HepG2 (cell line): ENCODE data around the gene EMP2. TPM values are rescaled to one million over a fixed set of nuclear protein-coding genes. Genes with fewer than 3 reads are reported as not detected.

Source experiments
- ATAC-seq: fragments of 200-7000 bp; cut with Tn5 transposase; 3 replicates; pipeline ENCODE4 v1.9.1; 2020; ENCODE audit warnings: mild to moderate bottlenecking, moderate library complexity
- BruUV-seq: library from RNA; stranded (reverse); fragments of 400-500 nt; replicated peaks from 2 replicates; lab custom pipeline; 2021; lab: Mats Ljungman, UMichigan
- CTCF ChIA-PET: fragments of 300-600 bp; formaldehyde crosslinking; extraction: SDS; loops from one replicate; lab custom pipeline; 2021; ENCODE audit warnings: low total read pairs, inconsistent platforms, low intra/inter-chr PET ratio; lab: Yijun Ruan, JAX
- POLR2A ChIA-PET: fragments of 350-600 bp; sonication (Branson Sonifier 250); formaldehyde crosslinking; loops from one replicate; lab custom pipeline; 2020; ENCODE audit warnings: antibody characterized with exemption, inconsistent platforms; lab: Yijun Ruan, JAX
- DNase-seq: peaks from one replicate; pipeline ENCODE4 v3.0.0-alpha.2; 2015; ENCODE audit warnings: low spot score
- FAIRE-seq: peaks from 3 replicates; lab custom pipeline; 2011; peaks lifted over from hg19 to GRCh38; lab: Jason Lieb, UNC
- H2AFZ ChIP-seq: one replicate; pipeline ENCODE4 v1.6.1; 2011; ENCODE audit warnings: low read length, inconsistent platforms
- H3K27ac ChIP-seq: fragments of 300-600 bp; 3 replicates; pipeline ENCODE4 v1.8.0; 2011; ENCODE audit warnings: mixed run types, mild to moderate bottlenecking, mixed read lengths, low read length, inconsistent platforms; ENCODE audit not compliant: insufficient read depth; ENCODE audit errors: extremely low read length
- H3K27me3 ChIP-seq, 2 experiments: fragments of 200-600 bp in 1 of 2; 2 replicates in 1 of 2; 3 replicates in 1 of 2; pipeline versions ENCODE4 v1.6.0 to v1.8.0; 2011; ENCODE audit warnings: low read length in 2 of 2, mild to moderate bottlenecking in 2 of 2, moderate library complexity in 2 of 2, inconsistent platforms in 1 of 2; ENCODE audit not compliant: insufficient read depth in 2 of 2, control insufficient read depth in 1 of 2
- H3K36me3 ChIP-seq, 2 experiments: fragments of 200-600 bp in 1 of 2; replicated peaks in 1 of 2; 2 replicates in 1 of 2; 3 replicates in 1 of 2; pipeline versions ENCODE4 v1.5.1 to v1.8.0; 2011; ENCODE audit warnings: low read length in 2 of 2, inconsistent platforms in 1 of 2; ENCODE audit not compliant: insufficient read depth in 2 of 2, control insufficient read depth in 1 of 2
- H3K4me1 ChIP-seq: 2 replicates; pipeline ENCODE4 v1.5.1; 2012; ENCODE audit warnings: low read length, inconsistent platforms; ENCODE audit not compliant: insufficient read depth
- H3K4me2 ChIP-seq: 2 replicates; pipeline ENCODE4 v1.6.0; 2011; ENCODE audit warnings: low read depth, low read length, inconsistent platforms
- H3K4me3 ChIP-seq, 3 experiments: fragments of 200-600 bp in 1 of 3; sonication (generic), shearing (Covaris generic) in 1 of 3; replicated peaks in 1 of 3; 2 replicates each; pipeline ENCODE4 v1.5.1; 2011 to 2016; ENCODE audit warnings: low read length in 3 of 3, inconsistent platforms in 2 of 3, low read depth in 2 of 3, mild to moderate bottlenecking in 2 of 3, control low read depth in 1 of 3, mixed read lengths in 1 of 3; ENCODE audit not compliant: insufficient read depth in 1 of 3
- H3K79me2 ChIP-seq: one replicate; pipeline ENCODE4 v1.6.1; 2011; ENCODE audit warnings: low read length, inconsistent platforms; ENCODE audit not compliant: insufficient read depth
- H3K9ac ChIP-seq: 2 replicates; pipeline ENCODE4 v1.6.0; 2011; ENCODE audit warnings: mild to moderate bottlenecking, low read depth, low read length, inconsistent platforms; ENCODE audit not compliant: insufficient read depth
- H3K9me3 ChIP-seq: 2 replicates; pipeline ENCODE4 v1.5.1; 2012; ENCODE audit warnings: mild to moderate bottlenecking, low read length
- H4K20me1 ChIP-seq: 2 replicates; pipeline ENCODE4 v1.6.0; 2011; ENCODE audit warnings: inconsistent platforms, mild to moderate bottlenecking, low read length, moderate library complexity; ENCODE audit not compliant: insufficient read depth
- CHD2 ChIP-seq: IDR thresholded peaks from 2 replicates; pipeline ENCODE4 v1.6.1; 2011; ENCODE audit warnings: low read depth, low read length, improper control_type of control experiment
- ERF ChIP-seq: IDR thresholded peaks from 2 replicates; pipeline ENCODE4 v1.6.1; 2018; ENCODE audit warnings: missing biosample characterization, missing genetic modification reagents
- MTERF4 ChIP-seq: sonication (generic); formaldehyde crosslinking; IDR thresholded peaks from 2 replicates; pipeline ENCODE4 v1.8.0; 2023; ENCODE audit warnings: mild to moderate bottlenecking, missing genetic modification reagents
- NR2F6 ChIP-seq, 2 experiments: IDR thresholded peaks; 2 replicates each; pipeline ENCODE4 v1.6.1; 2016; ENCODE audit warnings: antibody characterized with exemption in 1 of 2, mild to moderate bottlenecking in 1 of 2
- ZFX ChIP-seq: sonication (generic); formaldehyde crosslinking; IDR thresholded peaks from 2 replicates; pipeline ENCODE4 v1.4.0; 2020; ENCODE audit warnings: mild to moderate bottlenecking, low read depth, missing genetic modification reagents, moderate library complexity
- ZNF614 ChIP-seq: IDR thresholded peaks from 2 replicates; pipeline ENCODE4 v1.6.1; 2018; ENCODE audit warnings: missing biosample characterization, missing genetic modification reagents, inconsistent platforms, borderline replicate concordance
- ZNF687 ChIP-seq: sonication (generic); formaldehyde crosslinking; IDR thresholded peaks from 2 replicates; pipeline ENCODE4 v1.5.1; 2020; ENCODE audit warnings: mild to moderate bottlenecking, missing genetic modification reagents, moderate library complexity
- ZNF710 ChIP-seq: sonication (generic); formaldehyde crosslinking; IDR thresholded peaks from 2 replicates; pipeline ENCODE4 v1.5.0; 2020; ENCODE audit warnings: mild to moderate bottlenecking, missing genetic modification reagents, borderline replicate concordance
- ZNF770 ChIP-seq: sonication (generic); formaldehyde crosslinking; IDR thresholded peaks from 2 replicates; pipeline ENCODE4 v1.5.0; 2020; ENCODE audit warnings: mild to moderate bottlenecking, missing genetic modification reagents
- ZUFSP ChIP-seq: sonication (generic); formaldehyde crosslinking; IDR thresholded peaks from 2 replicates; pipeline ENCODE4 v1.9.0; 2021; ENCODE audit warnings: missing genetic modification reagents, mild to moderate bottlenecking, borderline replicate concordance
- WGBS: methylation state at CpG from one replicate; pipeline ENCODE4 v1.1.6; 2017; ENCODE audit warnings: low lambda C conversion rate; 5-methylcytosine and 5-hydroxymethylcytosine counted together
- in situ Hi-C: cut with HindIII; loops from 2 replicates; pipeline ENCODE4 v1.10.0; 2017; ENCODE audit warnings: low pct_unique_long_range_greater_than_20kb; ENCODE audit not compliant: extremely low pct_ligation_motif_present
- intact Hi-C: fragments of 100-400 bp; cut with micrococcal nuclease; formaldehyde crosslinking; loops from one replicate; pipeline ENCODE4 v1.10.0; 2022; ENCODE audit not compliant: unreplicated experiment
- polyA plus RNA-seq, 8 experiments: library from polyadenylated mRNA; depleted of rRNA in 3 of 8; stranded (reverse) in 7 of 8; unstranded in 1 of 8; fragments of >200 nt; fragmentation: Illumina TruSeq in 4 of 8; extraction: Trizol in 4 of 8; gene quantifications; 2 replicates each; pipeline versions ENCODE4 v1.2.1 to v1.2.3, GENCODE V29; 2011 to 2016; ENCODE audit warnings: low read depth in 4 of 8, missing spikeins in 1 of 8, mixed read lengths in 1 of 8; ENCODE audit not compliant: insufficient read depth in 1 of 8
- total RNA-seq, 5 experiments: library from RNA; depleted of rRNA; stranded (reverse); fragments of >200 nt; fragmentation: Illumina TruSeq; extraction: Trizol; gene quantifications; 2 replicates each; pipeline ENCODE4 v1.2.3, GENCODE V29; 2016; ENCODE audit warnings: low read depth in 1 of 5

The EMP2 gene
- total and polyA plus RNA-seq, 2 of the 13 experiments (the other 11 are each of a cell fraction or from before 2014, with no cell fraction given), result 24.6 to 91.2 TPM

- POLR2A ChIA-PET, result interaction anchor here (0.6 kb wide), 1 partner anchor 1482 kb away, joined by 4 read pairs; no protein-coding TSS in a partner anchor
- H3K4me2 ChIP-seq, result no peak overlapping the region
- in situ Hi-C loops, result no loop called here
- no peaks in the 10 kb centered on the region for H3K27me3 ChIP-seq
- FAIRE-seq (no peak), ATAC-seq (peak; percentile 73), DNase-seq (no peak)
- no peak overlapping the region for H3K4me3 ChIP-seq
- H3K9me3 ChIP-seq, result peaks cover 5% of the 10 kb centered on the region; the same call in 1 of the 2 replicates
- peaks cover 20% of the 10 kb centered on the region for H3K4me1 ChIP-seq
- intact Hi-C loops, result no loop called here
- CTCF ChIA-PET, result no interaction called here
- H4K20me1 ChIP-seq, result peaks cover 60% of the 10 kb centered on the region
- H2AFZ ChIP-seq, result no peak overlapping the region
- no peak overlapping the region for H3K9ac ChIP-seq
- 78% methylated on average over 24 of the region's 25 CpGs for WGBS
- no peaks in the 10 kb centered on the region; a peak in 2 of 5 replicates for H3K36me3 ChIP-seq
- H3K27ac ChIP-seq, result no peak overlapping the region
- peaks cover 15% of the 10 kb centered on the region for H3K79me2 ChIP-seq
- no TSS peak for BruUV-seq
- TF ChIP-seq MTERF4 (CRISPR knock-in tag), result 0 out of 2 replicates have a peak, but pooled peaks have one; percentile 31
- TF ChIP-seq ZFX (CRISPR knock-in tag), result 0 out of 2 replicates have a peak, but pooled peaks have one; percentile 33
- TF ChIP-seq CHD2, result no peak
- TF ChIP-seq NR2F6 (IDR thresholded peaks at IDR 0.05), result no peak
- peak; percentile 66; the same call in 1 of the 2 replicates for TF ChIP-seq NR2F6 (CRISPR knock-in tag; IDR thresholded peaks at IDR 0.05)
- TF ChIP-seq ZNF687, result peak; percentile 62
- no peak for TF ChIP-seq ERF (CRISPR knock-in tag)
- peak; percentile 97 for TF ChIP-seq ZNF770 (CRISPR knock-in tag)
- TF ChIP-seq ZUFSP, result no peak
- no peak for TF ChIP-seq ZNF614 (CRISPR knock-in tag)
- no peak for TF ChIP-seq ZNF710
Measured at GRCh38 chr16:10558746-10559641, 21.4 kb downstream of the EMP2 start.
